Mesenteric fat pad (tissue), 1 donor: ENCODE results near the gene VPS13A. TPM values are rescaled to one million over a fixed set of nuclear protein-coding genes. Genes with fewer than 3 reads are reported as not detected.
"Not testable (repeated sequence)": the region's sequence is repeated elsewhere in the genome, so short reads cannot be mapped to it uniquely, and the experiment has no call there.

Source experiments
- DNase-seq: peaks from one replicate; pipeline ENCODE4 v3.0.0-alpha.2; 2020; ENCODE audit warnings: low spot score
- total RNA-seq: library from RNA; stranded (reverse); fragmentation: NEBNext Ultra II Directional; extraction: Animal tissue kit (Norgen Biotek cat#: 25700); gene quantifications from one replicate; pipeline ENCODE4 v1.2.1, GENCODE V29; 2021
- donor health status: DM: yes; HTN: yes; CAD: no.

Gene VPS13A
- total RNA-seq, 1 donor from 2014 or later, result 26.8 TPM

GRCh38 chr9:77183581-77183980, 6.2 kb downstream of the VPS13A start:
- no peak for DNase-seq

DNA sequence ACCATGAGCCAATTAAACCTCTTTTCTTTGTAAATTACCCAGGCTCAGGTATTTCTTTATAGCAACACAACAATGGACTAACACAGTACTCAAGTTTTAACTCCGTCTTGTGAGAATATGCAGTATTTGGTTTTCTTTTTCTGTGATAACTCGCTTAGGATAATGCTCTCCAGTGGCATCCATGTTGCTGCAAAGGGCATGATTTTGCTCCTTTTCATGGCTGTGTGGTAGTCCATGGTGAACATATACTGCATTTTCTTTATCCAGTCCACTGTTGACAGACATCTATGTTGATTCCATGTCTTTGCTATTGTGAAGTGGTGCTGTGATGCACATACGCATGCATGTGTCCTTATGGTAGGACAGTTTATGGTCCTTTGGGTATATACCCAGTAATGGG, 10.9 kb downstream of the VPS13A start:
- no peak for DNase-seq

DNA sequence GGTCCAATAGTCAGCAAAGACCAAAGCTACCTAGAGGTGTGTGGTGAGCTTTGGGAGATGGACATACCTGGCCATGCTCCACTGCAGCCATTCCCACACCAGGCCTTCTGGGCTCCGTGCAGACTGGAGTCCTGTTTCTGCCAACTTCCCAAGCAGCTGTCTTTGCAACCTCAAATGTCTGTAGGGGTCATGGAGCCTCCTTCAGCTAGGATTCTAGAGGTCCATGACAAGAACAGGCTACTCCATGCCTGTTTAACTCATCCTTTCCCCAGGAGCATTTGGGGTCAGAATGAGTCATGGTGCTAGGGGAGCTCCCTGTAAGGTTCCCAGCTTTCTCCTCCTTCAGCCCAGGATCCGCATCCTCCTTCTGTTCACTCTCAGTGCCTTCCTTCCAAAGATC, 17.1 kb downstream of the VPS13A start:
- no peak for DNase-seq

DNA sequence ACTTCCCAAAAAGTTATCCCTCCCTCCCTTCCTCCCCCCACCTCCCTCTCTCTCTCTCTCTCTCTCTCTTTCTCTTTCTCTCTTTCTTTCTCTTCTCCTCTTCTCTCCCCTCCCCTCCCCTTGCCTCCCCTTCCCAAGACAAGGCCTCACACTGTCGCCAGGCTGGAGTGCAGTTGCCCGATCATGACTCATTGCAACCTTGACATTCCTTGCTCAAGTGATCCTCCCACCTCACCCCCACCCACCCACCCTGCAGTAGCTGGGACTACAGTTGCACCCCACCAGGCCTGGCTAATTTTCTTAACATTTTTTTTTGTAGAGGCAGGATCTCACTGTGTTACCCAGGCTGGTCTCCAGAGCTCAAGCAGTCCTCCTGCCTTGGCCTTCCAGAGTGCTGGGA, 32.8 kb downstream of the VPS13A start:
- no peak for DNase-seq

- DNase-seq, result no peak
These were observed 34.2 kb downstream of the VPS13A start for GRCh38 chr9:77211561-77211960.

- no peak for DNase-seq
These were observed 35.5 kb downstream of the VPS13A start for GRCh38 chr9:77212801-77213200.

DNA sequence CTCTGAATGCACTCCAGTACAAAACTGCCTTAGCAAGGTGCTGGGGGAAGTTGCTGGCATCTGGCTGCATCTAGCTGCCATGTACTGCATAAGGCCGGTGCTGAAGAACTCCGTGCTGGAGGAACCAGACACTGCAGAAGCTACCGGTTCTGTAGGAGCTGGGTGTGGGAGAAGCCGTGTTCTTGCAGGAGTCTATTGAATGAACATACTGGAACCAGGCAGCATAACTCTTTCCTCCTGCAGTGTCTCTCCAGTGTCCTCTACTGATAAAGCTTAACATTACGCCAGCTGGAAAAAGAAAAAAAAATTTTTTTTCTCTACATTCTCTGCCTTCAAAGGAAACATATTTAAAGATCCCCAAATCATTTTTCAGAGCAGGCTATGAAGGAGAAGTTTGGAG, 38.5 kb downstream of the VPS13A start:
- DNase-seq, result no peak

- DNase-seq, result no peak
These were observed 41.3 kb downstream of the VPS13A start for GRCh38 chr9:77218612-77219011.

GRCh38 chr9:77221431-77221830, 44.1 kb downstream of the VPS13A start:
- no peak for DNase-seq

DNA sequence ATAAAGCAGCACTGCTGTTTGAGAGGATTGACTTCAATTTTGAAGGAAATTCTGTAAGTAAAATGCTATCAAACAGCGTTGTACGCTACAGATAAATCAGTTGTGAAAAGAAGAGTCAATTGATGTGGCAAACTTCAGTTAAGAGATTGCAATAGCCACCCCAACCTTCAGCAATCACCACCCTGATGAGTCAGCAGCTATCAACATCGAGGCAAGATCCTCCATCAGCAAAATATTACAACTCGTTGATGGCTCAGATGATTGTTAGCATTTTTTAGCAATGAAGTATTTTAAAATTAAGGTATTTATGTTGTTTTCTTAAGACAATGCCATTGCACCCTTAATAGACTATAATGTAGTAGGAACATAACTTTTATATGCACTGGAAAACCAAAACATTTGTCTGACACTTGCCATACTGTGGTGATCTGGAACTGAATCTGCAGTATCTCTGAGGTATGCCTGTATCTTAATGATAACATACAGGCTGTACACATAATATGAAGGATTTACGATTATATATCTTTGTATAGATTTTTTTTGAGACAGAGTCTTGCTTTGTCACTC, 47.5 kb downstream of the VPS13A start:
- DNase-seq, result no peak

DNA sequence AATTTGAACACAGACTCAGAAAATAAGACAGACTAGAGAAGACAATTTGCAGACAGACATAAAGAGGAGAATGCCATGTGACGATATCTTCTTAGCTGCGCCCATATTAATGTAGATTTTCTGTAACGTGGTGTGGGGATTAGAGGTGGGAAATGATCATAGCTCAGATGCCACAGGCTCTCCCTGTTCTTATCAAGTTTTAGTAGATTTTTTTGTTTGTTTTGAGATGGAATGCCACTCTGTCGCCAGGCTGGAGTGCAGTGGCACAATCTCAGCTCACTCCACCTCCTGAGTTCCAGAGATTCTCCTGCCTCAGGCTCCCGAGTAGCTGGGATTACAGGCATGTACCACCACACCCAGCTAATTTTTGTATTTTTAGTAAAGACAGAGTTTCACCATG, 59.4 kb downstream of the VPS13A start:
- no peak for DNase-seq

GRCh38 chr9:77237896-77238295, 60.6 kb downstream of the VPS13A start:
- DNase-seq, result no peak

GRCh38 chr9:77251050-77251449, 73.7 kb downstream of the VPS13A start:
- DNase-seq, result no peak

- DNase-seq, result no peak
These were observed 79.9 kb downstream of the VPS13A start for GRCh38 chr9:77257275-77257674.

- DNase-seq, result no peak
These were observed 84.3 kb downstream of the VPS13A start for GRCh38 chr9:77261605-77262004.

DNA sequence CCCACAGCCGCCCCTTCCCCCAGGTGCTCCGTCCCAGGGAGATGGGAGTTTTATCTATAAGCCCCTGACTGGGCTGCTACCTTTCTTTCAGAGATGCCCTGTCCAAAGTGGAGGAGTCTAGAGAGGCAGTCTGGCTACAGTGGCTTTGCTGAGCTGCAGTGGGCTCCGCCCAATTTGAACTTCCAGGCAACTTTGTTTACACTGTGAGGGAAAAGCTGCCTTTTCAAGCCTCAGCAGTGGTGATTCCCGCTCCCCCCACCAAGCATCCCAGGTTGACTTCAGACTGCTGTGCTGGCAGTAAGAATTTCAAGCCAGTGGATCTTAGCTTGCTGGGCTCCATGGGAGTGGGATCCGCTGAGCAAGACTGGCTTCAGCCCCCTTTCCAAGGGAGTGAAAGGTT, 90.4 kb downstream of the VPS13A start:
- DNase-seq, result not testable (repeated sequence)

GRCh38 chr9:77271023-77271690, 93.8 kb downstream of the VPS13A start:
- no peak for DNase-seq

DNA sequence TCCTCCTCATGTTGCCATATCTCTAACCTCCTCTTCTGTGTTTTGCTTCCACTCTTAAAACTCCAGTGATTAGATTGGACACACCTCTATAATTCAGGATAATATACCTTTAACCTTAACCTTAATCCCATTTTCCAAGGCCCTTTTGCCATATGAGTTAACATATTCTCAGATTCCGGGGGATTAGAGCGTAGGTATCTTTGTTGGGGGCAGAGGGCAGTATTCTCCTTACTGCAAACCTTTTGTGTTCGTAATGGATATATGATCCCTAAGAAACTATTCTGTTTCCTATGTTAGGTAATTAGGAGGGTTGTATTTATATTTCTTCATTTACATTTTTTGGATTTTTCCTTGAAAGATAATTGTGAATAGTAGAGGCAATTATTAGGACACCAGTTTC, 99.5 kb downstream of the VPS13A start:
- no peak for DNase-seq

- no peak for DNase-seq
These were observed 100.4 kb downstream of the VPS13A start for GRCh38 chr9:77277719-77278118.

GRCh38 chr9:77283991-77284390, 106.7 kb downstream of the VPS13A start:
- no peak for DNase-seq

DNA sequence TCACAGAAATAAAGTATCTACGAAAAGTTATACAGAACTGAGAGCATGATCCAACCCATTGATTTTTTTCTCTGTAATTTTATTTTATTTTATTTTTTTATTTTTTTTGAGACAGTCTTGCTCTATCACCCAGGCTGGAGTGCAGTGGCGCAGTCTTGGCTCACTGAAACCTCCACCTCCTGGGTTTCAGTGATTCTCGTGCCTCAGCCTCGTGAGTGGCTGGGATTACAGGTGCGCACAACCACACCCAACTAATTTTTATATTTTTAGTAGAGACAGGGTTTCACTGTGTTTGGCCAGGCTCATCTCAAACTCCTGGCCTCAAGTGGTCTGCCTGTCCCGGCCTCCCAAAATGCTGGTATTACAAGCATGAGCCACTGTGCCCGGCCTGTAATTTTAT, 107.3 kb downstream of the VPS13A start:
- no peak for DNase-seq

DNA sequence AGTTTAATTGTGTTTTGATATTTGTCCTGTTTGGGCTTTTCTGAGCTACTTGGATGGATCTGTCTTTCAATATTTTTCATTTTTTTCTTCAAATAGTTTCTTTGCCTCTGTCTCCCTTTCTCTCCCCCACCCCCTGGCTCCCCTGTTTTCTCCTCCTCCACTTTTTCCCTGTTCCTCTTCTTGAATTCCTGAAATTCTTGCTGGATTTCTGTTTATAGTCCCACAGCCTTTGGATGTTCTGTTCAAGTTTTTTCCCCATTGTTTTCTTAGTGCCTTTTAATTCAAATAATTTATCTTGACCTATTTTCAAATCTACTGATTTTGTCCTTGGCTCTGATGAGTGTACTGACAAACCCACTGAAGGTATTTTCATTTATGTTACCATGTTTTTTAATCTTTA, 113.0 kb downstream of the VPS13A start:
- no peak for DNase-seq

- DNase-seq, result no peak
These were observed 114.4 kb downstream of the VPS13A start for GRCh38 chr9:77291714-77292113.
